H1 (cell line): ENCODE data around the gene CTSH. TPM values are rescaled to one million over a fixed set of nuclear protein-coding genes. Genes with fewer than 3 reads are reported as not detected.
A peak's percentile ranks its signal among the peaks of the same experiment; 100 is the strongest.

Experiments used
- CTCF ChIA-PET: fragments of 300-600 bp; sonication (Branson Sonifier 250); formaldehyde crosslinking; loops from one replicate; lab custom pipeline; 2021; ENCODE audit not compliant: partially characterized antibody; lab: Charles Lee
- POLR2A ChIA-PET: fragments of 300-600 bp; sonication (Branson Sonifier 250); formaldehyde crosslinking; loops from one replicate; lab custom pipeline; 2021; ENCODE audit warnings: inconsistent platforms; ENCODE audit not compliant: partially characterized antibody; lab: Charles Lee
- DNase-seq, 2 experiments: peaks; one replicate each; pipeline versions ENCODE4 v3.0.0 to v3.0.0-alpha.2; 2010 to 2022; ENCODE audit warnings: low spot score in 2 of 2, low read depth in 1 of 2, mixed read lengths in 1 of 2
- FAIRE-seq: peaks from 2 replicates; lab custom pipeline; 2011; peaks lifted over from hg19 to GRCh38; lab: Jason Lieb, UNC
- H2AFZ ChIP-seq: 2 replicates; pipeline ENCODE4 v1.8.1; 2012; ENCODE audit warnings: low read length, inconsistent platforms
- H2AK5ac ChIP-seq: 2 replicates; pipeline ENCODE4 v1.6.1; 2013; ENCODE audit warnings: low read depth, low read length
- H2BK120ac ChIP-seq: replicated peaks from 2 replicates; pipeline ENCODE3; 2013; ENCODE audit warnings: low read depth, low read length, inconsistent platforms
- H2BK12ac ChIP-seq: 2 replicates; pipeline ENCODE4 v1.6.1; 2013; ENCODE audit warnings: low read depth, low read length
- H2BK15ac ChIP-seq: 2 replicates; pipeline ENCODE4 v1.6.1; 2013; ENCODE audit warnings: low read length
- H2BK20ac ChIP-seq: 2 replicates; pipeline ENCODE4 v1.6.1; 2013; ENCODE audit warnings: low read length
- H2BK5ac ChIP-seq: 2 replicates; pipeline ENCODE4 v1.6.1; 2013; ENCODE audit warnings: low read depth, low read length
- H3K14ac ChIP-seq: 2 replicates; pipeline ENCODE4 v1.6.1; 2013; ENCODE audit warnings: inconsistent platforms; ENCODE audit not compliant: insufficient read length
- H3K18ac ChIP-seq: 2 replicates; pipeline ENCODE4 v1.6.1; 2013; ENCODE audit warnings: low read length; ENCODE audit errors: extremely low read depth
- H3K23ac ChIP-seq: 2 replicates; pipeline ENCODE4 v1.6.1; 2013; ENCODE audit warnings: inconsistent platforms; ENCODE audit not compliant: insufficient read length
- H3K23me2 ChIP-seq: 2 replicates; pipeline ENCODE4 v1.6.1; 2013; ENCODE audit warnings: low read depth, low read length
- H3K27ac ChIP-seq: 2 replicates; pipeline ENCODE4 v1.6.1; 2011; ENCODE audit warnings: low read depth, low read length, inconsistent platforms
- H3K27me3 ChIP-seq, 4 experiments: replicated peaks in 1 of 4; 1 replicate in 1 of 4; 2 replicates in 3 of 4; pipeline versions ENCODE4 v1.6.1 to v1.8.1; 2011 to 2013; ENCODE audit warnings: low read length in 3 of 4, mild to moderate bottlenecking in 3 of 4, inconsistent platforms in 2 of 4, mixed read lengths in 2 of 4, moderate library complexity in 1 of 4; ENCODE audit not compliant: control insufficient read depth in 3 of 4, insufficient read depth in 3 of 4; ENCODE audit errors: extremely low read depth in 1 of 4
- H3K36me3 ChIP-seq, 4 experiments: 2 replicates each; pipeline versions ENCODE4 v1.6.1 to v1.8.1; 2011 to 2013; ENCODE audit warnings: mild to moderate bottlenecking in 4 of 4, low read length in 3 of 4, moderate library complexity in 2 of 4, control low read depth in 1 of 4, inconsistent platforms in 1 of 4; ENCODE audit not compliant: insufficient read depth in 4 of 4, control insufficient read depth in 2 of 4
- H3K4ac ChIP-seq: replicated peaks from 2 replicates; pipeline ENCODE3; 2013; ENCODE audit warnings: low read length, low read depth, mixed read lengths, inconsistent platforms; ENCODE audit not compliant: insufficient read length
- H3K4me1 ChIP-seq, 4 experiments: replicated peaks in 1 of 4; 1 replicate in 1 of 4; 2 replicates in 3 of 4; pipeline versions ENCODE4 v1.6.1 to v1.8.1; 2011 to 2013; ENCODE audit warnings: low read length in 3 of 4, inconsistent platforms in 2 of 4, mixed read lengths in 1 of 4; ENCODE audit not compliant: insufficient read depth in 4 of 4, control insufficient read depth in 3 of 4
- H3K4me2 ChIP-seq, 2 experiments: 2 replicates each; pipeline versions ENCODE4 v1.6.1 to v1.8.1; 2011 to 2013; ENCODE audit warnings: low read depth in 2 of 2, low read length in 2 of 2, control low read depth in 1 of 2, inconsistent platforms in 1 of 2, mild to moderate bottlenecking in 1 of 2; ENCODE audit not compliant: insufficient read depth in 1 of 2
- H3K4me3 ChIP-seq, 4 experiments: fragments of 200-600, 300-600 bp in 1 of 4; sonication (generic), shearing (Covaris generic), sonication (Bioruptor Twin) in 1 of 4; 2 replicates each; pipeline versions ENCODE4 v1.5.1 to v1.8.1; 2011 to 2016; ENCODE audit warnings: low read length in 4 of 4, low read depth in 3 of 4, control low read depth in 2 of 4, inconsistent platforms in 2 of 4, mild to moderate bottlenecking in 2 of 4, mixed read lengths in 1 of 4, moderate library complexity in 1 of 4; ENCODE audit not compliant: insufficient read depth in 2 of 4; ENCODE audit errors: extremely low read depth in 1 of 4
- H3K56ac ChIP-seq: replicated peaks from 2 replicates; pipeline ENCODE3; 2013; ENCODE audit warnings: low read depth, mild to moderate bottlenecking, mixed read lengths, low read length, inconsistent platforms; ENCODE audit not compliant: insufficient read length
- H3K79me1 ChIP-seq: 2 replicates; pipeline ENCODE4 v1.6.1; 2013; ENCODE audit warnings: low read depth, low read length, control low read depth
- H3K79me2 ChIP-seq, 2 experiments: 2 replicates each; pipeline versions ENCODE4 v1.6.1 to v1.8.1; 2012 to 2013; ENCODE audit warnings: low read length in 2 of 2, mild to moderate bottlenecking in 2 of 2, inconsistent platforms in 1 of 2; ENCODE audit not compliant: insufficient read depth in 2 of 2, control insufficient read depth in 1 of 2
- H3K9ac ChIP-seq, 4 experiments: replicated peaks in 1 of 4; 1 replicate in 1 of 4; 2 replicates in 3 of 4; pipeline versions ENCODE4 v1.6.1 to v1.8.1; 2011 to 2013; ENCODE audit warnings: low read depth in 3 of 4, low read length in 3 of 4, control low read depth in 2 of 4, mild to moderate bottlenecking in 2 of 4, moderate library complexity in 2 of 4, inconsistent platforms in 1 of 4; ENCODE audit errors: extremely low read depth in 1 of 4
- H3K9me3 ChIP-seq, 2 experiments: 2 replicates each; pipeline versions ENCODE4 v1.6.1 to v1.8.1; 2012 to 2013; ENCODE audit warnings: mild to moderate bottlenecking in 2 of 2, moderate library complexity in 2 of 2, control low read depth in 1 of 2, inconsistent platforms in 1 of 2, low read depth in 1 of 2, low read length in 1 of 2, mixed read lengths in 1 of 2; ENCODE audit not compliant: insufficient read depth in 2 of 2
- H4K20me1 ChIP-seq, 2 experiments: replicated peaks in 1 of 2; 2 replicates each; pipeline versions ENCODE3 to v1.8.1; 2011 to 2013; ENCODE audit warnings: inconsistent platforms in 2 of 2, low read length in 2 of 2, mild to moderate bottlenecking in 1 of 2; ENCODE audit not compliant: insufficient read depth in 2 of 2, control insufficient read depth in 1 of 2
- H4K5ac ChIP-seq: 2 replicates; pipeline ENCODE4 v1.6.1; 2013; ENCODE audit warnings: low read length, low read depth, mixed read lengths, inconsistent platforms; ENCODE audit not compliant: insufficient read length
- H4K8ac ChIP-seq: 2 replicates; pipeline ENCODE4 v1.8.0; 2013; ENCODE audit warnings: mild to moderate bottlenecking, moderate library complexity, low read length, inconsistent platforms; ENCODE audit not compliant: insufficient read depth; ENCODE audit errors: extremely low read depth
- H4K91ac ChIP-seq: replicated peaks from 2 replicates; pipeline ENCODE3; 2013; ENCODE audit warnings: low read length, mixed read lengths, inconsistent platforms; ENCODE audit not compliant: insufficient read length
- SAP30 ChIP-seq: fragments of 300-600 bp; sonication (generic); IDR thresholded peaks from 2 replicates; pipeline ENCODE4 v1.7.1; 2012; ENCODE audit warnings: low read length, moderate library complexity, mild to moderate bottlenecking, inconsistent platforms; ENCODE audit not compliant: insufficient read depth, insufficient replicate concordance
- SRF ChIP-seq: IDR thresholded peaks from 2 replicates; pipeline ENCODE4 v1.6.1; 2011; ENCODE audit warnings: mild to moderate bottlenecking, low read depth, low read length, moderate library complexity
- SUZ12 ChIP-seq: fragments of 200-600 bp; sonication (generic); IDR thresholded peaks from 2 replicates; pipeline ENCODE4 v1.6.1; 2012; ENCODE audit warnings: mild to moderate bottlenecking, inconsistent platforms, low read length, moderate library complexity, mixed read lengths
- WGBS, 2 experiments: shearing (Covaris generic) in 1 of 2; methylation state at CpG; one replicate each; pipeline versions ENCODE4 v1.1.6 to v1.1.7; 2013 to 2015; ENCODE audit warnings: low lambda C conversion rate in 2 of 2, mixed read lengths in 2 of 2, inconsistent platforms in 1 of 2, low coverage in 1 of 2, missing lambda C conversion rate in 1 of 2; ENCODE audit not compliant: insufficient replicate concordance in 2 of 2, insufficient coverage in 1 of 2, insufficient read length in 1 of 2; ENCODE audit errors: extremely low coverage in 1 of 2, missing lambda C conversion rate in 1 of 2; 5-methylcytosine and 5-hydroxymethylcytosine counted together
- polyA plus RNA-seq, 7 experiments: library from polyadenylated mRNA; depleted of rRNA in 3 of 7; stranded (reverse) in 5 of 7; unstranded in 2 of 7; fragments of >200 nt in 5 of 7; fragments of 200-250 nt in 2 of 7; gene quantifications; 1 replicate in 5 of 7; 2 replicates in 1 of 7; 4 replicates in 1 of 7; pipeline versions ENCODE4 v1.2.1 to v1.2.3, GENCODE V29; 2011 to 2013; ENCODE audit warnings: missing spikeins in 2 of 7, mixed read lengths in 2 of 7
- total RNA-seq: library from RNA; stranded (reverse); fragmentation: NEBNext Ultra II Directional; extraction: Animal tissue kit (Norgen Biotek cat#: 25700); gene quantifications from 2 replicates; pipeline ENCODE4 v1.2.1, GENCODE V29; 2021

CTSH gene
- total and polyA plus RNA-seq, 2 of the 8 experiments (the other 6 are each of a cell fraction or from before 2014, with no cell fraction given): 34.0 to 36.8 TPM

DNA sequence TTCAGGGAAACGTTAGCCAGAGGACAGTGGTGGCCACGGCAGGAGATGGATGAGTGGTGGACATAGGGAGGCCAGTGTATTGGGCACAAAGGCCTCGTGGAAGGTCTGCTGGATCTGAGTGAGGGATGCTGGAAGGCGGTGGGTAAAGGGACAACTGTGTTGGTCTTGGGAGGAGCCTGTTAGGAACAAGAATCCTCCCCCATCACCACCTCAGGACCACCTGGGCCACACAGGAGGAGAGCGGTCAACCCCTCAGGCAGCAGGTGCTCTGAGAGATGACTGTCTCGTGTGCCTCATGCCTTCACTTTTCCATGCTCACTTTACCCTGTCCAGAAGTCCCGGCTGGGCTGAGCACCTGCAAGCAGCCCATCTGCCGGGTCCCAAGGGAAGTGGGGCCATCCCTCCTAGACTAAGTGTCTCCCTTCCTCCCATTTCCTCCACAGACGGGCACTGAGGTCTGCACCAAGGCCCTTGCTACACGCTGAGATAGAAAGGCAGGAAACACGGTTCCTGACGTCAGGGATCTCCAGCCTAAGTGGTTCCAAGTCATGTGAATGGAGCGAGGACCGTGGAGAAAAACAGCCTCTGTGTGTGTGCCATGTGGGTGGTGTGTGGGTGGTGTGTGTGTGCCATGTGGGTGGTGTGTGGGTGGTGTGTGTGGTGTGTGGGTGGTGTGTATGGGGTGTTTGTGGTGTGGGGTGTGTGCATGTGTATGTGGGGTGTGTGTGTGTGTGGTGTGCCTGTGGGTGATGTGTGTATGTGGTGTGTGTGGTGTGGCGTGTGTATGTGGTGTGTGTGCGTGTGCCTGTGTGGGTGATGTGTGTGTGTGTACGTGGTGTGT lies 47.8 kb upstream of the CTSH start:
- Histone ChIP-seq H3K4me2 (no peak overlapping the region), H3K27me3 (no peaks in the 10 kb centered on the region; a peak in 1 of 7 replicates), H2BK120ac (no peak overlapping the region), H4K8ac (0 out of 2 replicates have a peak overlapping the region, but pooled peaks have one; percentile 16), H2BK5ac (no peak overlapping the region; the same call in 1 of the 2 replicates), H3K23ac (no peak overlapping the region), H3K27ac (no peak overlapping the region), H2BK15ac (peak overlapping the region; percentile 36), H3K79me2 (no peaks in the 10 kb centered on the region), H4K20me1 (peaks cover 0 to 5% of the 10 kb centered on the region in 2 experiments), H2AK5ac (0 out of 2 replicates have a peak overlapping the region, but pooled peaks have one; percentile 24), H3K56ac (peak overlapping the region; percentile 99), H3K9me3 (no peaks in the 10 kb centered on the region), H3K18ac (no peak overlapping the region), H4K91ac (peak overlapping the region; percentile 44), H2BK12ac (0 out of 2 replicates have a peak overlapping the region, but pooled peaks have one; percentile 1), H3K23me2 (peaks cover 4% of the 10 kb centered on the region; the same call in 1 of the 2 replicates), H3K14ac (no peak overlapping the region), H3K9ac (no peak overlapping the region), H3K79me1 (no peaks in the 10 kb centered on the region), H3K4me1 (peaks cover 0 to 23% (median 14%) of the 10 kb centered on the region in 4 experiments; a peak in 5 of 7 replicates), H4K5ac (no peak overlapping the region), H2BK20ac (no peak overlapping the region), H3K36me3 (no peaks in the 10 kb centered on the region), H3K4me3 (no peak overlapping the region), H2AFZ (no peak overlapping the region), H3K4ac (peak overlapping the region; percentile 25)
- CTCF ChIA-PET: interaction anchor here (0.6 to 4.1 kb wide), 11 partner anchors 11 to 192 kb away, joined by 3 to 38 read pairs (median 7); no protein-coding TSS in a partner anchor
- WGBS, 2 experiments: 87% methylated on average over 16 of the region's 17 CpGs; no CpG with 5 or more reads in 1 of the 2 experiments
- POLR2A ChIA-PET: no interaction called here
- FAIRE-seq (no peak), DNase-seq (no peak)
- TF ChIP-seq SAP30 (no peak), SRF (no peak), SUZ12 (no peak)
